Upper lobe of left lung (tissue), 6 donors: ENCODE data around the gene CDK2. TPM values are rescaled to one million over a fixed set of nuclear protein-coding genes. Genes with fewer than 3 reads are reported as not detected.
"Not testable (repeated sequence)": the region's sequence is repeated elsewhere in the genome, so short reads cannot be mapped to it uniquely, and the experiment has no call there.

Source experiments
- ATAC-seq, 2 donors: fragments of 200-7000 bp; cut with Tn5 transposase; one replicate each; pipeline ENCODE4 v1.9.1; 2022; ENCODE audit warnings: mild to moderate bottlenecking in 2 of 2, moderate library complexity in 2 of 2; ENCODE audit not compliant: low FRiP score in 2 of 2
- DNase-seq, 2 donors: peaks; one replicate each; pipeline ENCODE4 v3.0.0-alpha.2; 2019 to 2020
- H3K27ac ChIP-seq, 4 donors: fragments of 200-600 bp; sonication (generic); one replicate each; pipeline ENCODE4 v1.5.1; 2016 to 2019
- H3K27me3 ChIP-seq, 4 donors: fragments of 200-600 bp; sonication (generic); one replicate each; pipeline ENCODE4 v1.5.1; 2017 to 2019
- H3K36me3 ChIP-seq, 4 donors: fragments of 200-600 bp; sonication (generic); one replicate each; pipeline ENCODE4 v1.5.1; 2016 to 2019
- H3K4me1 ChIP-seq, 4 donors: fragments of 200-600 bp; sonication (generic); one replicate each; pipeline ENCODE4 v1.5.1; 2018 to 2019
- H3K4me3 ChIP-seq, 4 donors: fragments of 200-600 bp; sonication (generic); one replicate each; pipeline ENCODE4 v1.5.1; 2017 to 2019; ENCODE audit warnings: mild to moderate bottlenecking in 2 of 4, moderate library complexity in 1 of 4
- H3K9me3 ChIP-seq, 4 donors: fragments of 200-600 bp; sonication (generic); one replicate each; pipeline ENCODE4 v1.5.1; 2018 to 2019
- CTCF ChIP-seq, 6 experiments: fragments of 450-650 bp in 4 of 6; fragments of 200-600 bp in 2 of 6; sonication (generic) in 2 of 6; IDR thresholded peaks; one replicate each; pipeline ENCODE4 v1.5.1; 2016 to 2019; ENCODE audit warnings: antibody characterized with exemption in 6 of 6
- EP300 ChIP-seq, 4 donors: sonication (generic); formaldehyde crosslinking; IDR thresholded peaks; one replicate each; pipeline ENCODE4 v1.5.1; 2017; ENCODE audit warnings: antibody characterized with exemption in 4 of 4, control low read depth in 2 of 4
- POLR2A ChIP-seq, 4 donors: fragments of 450-650 bp; IDR thresholded peaks; one replicate each; pipeline ENCODE4 v1.5.1; 2016 to 2017; ENCODE audit warnings: antibody characterized with exemption in 4 of 4, mild to moderate bottlenecking in 2 of 4
- POLR2AphosphoS5 ChIP-seq, 2 donors: sonication (generic); formaldehyde crosslinking; IDR thresholded peaks; one replicate each; pipeline ENCODE4 v1.5.1; 2017; ENCODE audit warnings: antibody characterized with exemption in 2 of 2
- WGBS, 2 donors: methylation state at CpG; one replicate each; pipeline ENCODE4 v1.1.5; 2017 to 2018; 5-methylcytosine and 5-hydroxymethylcytosine counted together
- total RNA-seq, 6 donors: library from RNA; depleted of rRNA in 4 of 6; stranded (reverse); fragments of >200 nt in 4 of 6; gene quantifications; one replicate each; pipeline versions ENCODE4 v1.1.0 to v1.2.1, GENCODE V29; 2016 to 2021
- donor health status: DM: no; HTN: no; CAD: no; lungs with moderate emphysema.
- donor health status: DM: no; HTN: yes; CAD: no; lungs with severe emphysema.

CDK2 gene
- total RNA-seq: 10 to 100 TPM; 11.7 to 27.9 (median 21.7) TPM

- 0% methylated on average over 44 to 45 of the region's 45 CpGs for WGBS, 2 donors
- TF ChIP-seq POLR2AphosphoS5 (IDR thresholded peaks at IDR 0.05) (peak; percentile 84 to 89), POLR2A (IDR thresholded peaks at IDR 0.05) (peak in 3 of 4 donors; percentile 78 to 91 (median 81)), EP300 (IDR thresholded peaks at IDR 0.05) (no peak), CTCF (IDR thresholded peaks at IDR 0.05) (peak in 1 of 6 experiments; percentile 1)
- DNase-seq (peak; percentile 94 to 96), ATAC-seq (peak; percentile 96 to 99)
- Histone ChIP-seq H3K27me3 (no peaks in the 10 kb centered on the region), H3K9me3 (no peaks in the 10 kb centered on the region), H3K4me1 (peaks cover 14 to 26% (median 19%) of the 10 kb centered on the region in 4 donors), H3K27ac (peak within 1 kb of the TSS; percentile 73 to 92 (median 86)), H3K36me3 (peaks cover 0 to 13% (median 0%) of the 10 kb centered on the region in 4 donors), H3K4me3 (peak within 1 kb of the TSS; percentile 55 to 88 (median 68))
These were observed at the start of gene CDK2 for GRCh38 chr12:55966408-55967281. CDK2 (plus strand) TSS chr12:55966830; CDS start chr12:55967009, 179 bp downstream.

- H3K9me3 ChIP-seq, H3K27me3 ChIP-seq, ATAC-seq, H3K4me3 ChIP-seq, DNase-seq, H3K27ac ChIP-seq: not testable (repeated sequence)
- Histone ChIP-seq H3K4me1 (peaks cover 5 to 10% (median 7%) of the 10 kb centered on the region in 4 donors), H3K36me3 (peaks cover 5 to 41% (median 10%) of the 10 kb centered on the region in 4 donors)
- 86 to 89% methylated on average over 3 of the region's 3 CpGs for WGBS, 2 donors
These were observed 47.6 kb upstream of the CDK2 start for GRCh38 chr12:55919032-55919431.

DNA sequence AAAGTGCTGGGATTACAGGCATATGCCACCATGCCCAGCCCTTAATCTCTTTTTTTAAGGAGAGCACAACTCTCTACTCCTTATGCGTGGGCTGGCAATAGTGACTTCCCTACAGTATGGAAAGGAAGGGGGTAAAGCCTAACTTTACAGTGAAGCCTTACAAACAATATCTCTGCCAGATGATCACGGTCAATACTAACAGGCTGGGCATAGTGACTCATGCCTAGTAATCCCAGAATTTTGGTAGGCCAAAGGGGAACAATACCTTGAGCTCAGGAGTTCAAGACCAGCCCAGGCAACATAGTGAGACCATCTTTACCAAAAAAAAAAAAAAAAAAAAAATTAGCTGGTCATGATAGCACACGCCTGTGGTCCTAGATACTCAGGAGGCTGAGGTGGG, 44.5 kb upstream of the CDK2 start:
- Histone ChIP-seq H3K4me3 (no peak overlapping the region), H3K36me3 (peaks cover 5 to 38% (median 10%) of the 10 kb centered on the region in 4 donors), H3K27ac (no peak overlapping the region), H3K9me3 (no peaks in the 10 kb centered on the region), H3K27me3 (no peaks in the 10 kb centered on the region), H3K4me1 (peaks cover 11 to 18% (median 14%) of the 10 kb centered on the region in 4 donors)
- ATAC-seq: no peak
- TF ChIP-seq POLR2AphosphoS5 (IDR thresholded peaks at IDR 0.05): no peak
- no peak for TF ChIP-seq EP300 (IDR thresholded peaks at IDR 0.05)
- TF ChIP-seq CTCF (IDR thresholded peaks at IDR 0.05): no peak
- TF ChIP-seq POLR2A (IDR thresholded peaks at IDR 0.05): no peak
- DNase-seq: no peak
- 89 to 92% methylated on average over 3 of the region's 3 CpGs for whole genome bisulfite sequencing, 2 donors

GRCh38 chr12:55923648-55924047, 43.0 kb upstream of the CDK2 start:
- Histone ChIP-seq H3K4me1 (peaks cover 15 to 26% (median 21%) of the 10 kb centered on the region in 4 donors), H3K36me3 (peaks cover 5 to 38% (median 9%) of the 10 kb centered on the region in 4 donors)
- 93 to 95% methylated on average over 9 of the region's 9 CpGs for WGBS, 2 donors
- not testable (repeated sequence) for H3K27ac ChIP-seq, H3K27me3 ChIP-seq, H3K9me3 ChIP-seq, H3K4me3 ChIP-seq, ATAC-seq, DNase-seq

- 88 to 91% methylated on average over 4 of the region's 4 CpGs for WGBS, 2 donors
These were observed 41.3 kb upstream of the CDK2 start for GRCh38 chr12:55925371-55925770.

More at GRCh38 chr12:55925371-55925770, 41.3 kb upstream of the CDK2 start:
- TF ChIP-seq POLR2AphosphoS5 (IDR thresholded peaks at IDR 0.05) (no peak), POLR2A (IDR thresholded peaks at IDR 0.05) (no peak), EP300 (IDR thresholded peaks at IDR 0.05) (no peak), CTCF (IDR thresholded peaks at IDR 0.05) (no peak)
- Histone ChIP-seq H3K4me3 (no peak overlapping the region), H3K27ac (peak overlapping the region in 1 of 4 donors; percentile 44), H3K36me3 (peaks cover 5 to 33% (median 9%) of the 10 kb centered on the region in 4 donors), H3K4me1 (peaks cover 26 to 42% (median 33%) of the 10 kb centered on the region in 4 donors), H3K27me3 (no peaks in the 10 kb centered on the region), H3K9me3 (no peaks in the 10 kb centered on the region)
- DNase-seq: no peak
- ATAC-seq: no peak
